GM19468 (cell line): ENCODE results near the gene C3.
"Not testable (repeated sequence)": the region's sequence is repeated elsewhere in the genome, so short reads cannot be mapped to it uniquely, and the experiment has no call there.

ENCODE experiments used
- ATAC-seq: cut with Tn5 transposase; IDR thresholded peaks from one replicate; pipeline ENCODE4 v1.9.1; 2021; ENCODE audit warnings: mild to moderate bottlenecking, moderate library complexity, moderate number of reproducible peaks; ENCODE audit not compliant: unreplicated experiment; ENCODE audit errors: extremely low read depth

Gene C3

DNA sequence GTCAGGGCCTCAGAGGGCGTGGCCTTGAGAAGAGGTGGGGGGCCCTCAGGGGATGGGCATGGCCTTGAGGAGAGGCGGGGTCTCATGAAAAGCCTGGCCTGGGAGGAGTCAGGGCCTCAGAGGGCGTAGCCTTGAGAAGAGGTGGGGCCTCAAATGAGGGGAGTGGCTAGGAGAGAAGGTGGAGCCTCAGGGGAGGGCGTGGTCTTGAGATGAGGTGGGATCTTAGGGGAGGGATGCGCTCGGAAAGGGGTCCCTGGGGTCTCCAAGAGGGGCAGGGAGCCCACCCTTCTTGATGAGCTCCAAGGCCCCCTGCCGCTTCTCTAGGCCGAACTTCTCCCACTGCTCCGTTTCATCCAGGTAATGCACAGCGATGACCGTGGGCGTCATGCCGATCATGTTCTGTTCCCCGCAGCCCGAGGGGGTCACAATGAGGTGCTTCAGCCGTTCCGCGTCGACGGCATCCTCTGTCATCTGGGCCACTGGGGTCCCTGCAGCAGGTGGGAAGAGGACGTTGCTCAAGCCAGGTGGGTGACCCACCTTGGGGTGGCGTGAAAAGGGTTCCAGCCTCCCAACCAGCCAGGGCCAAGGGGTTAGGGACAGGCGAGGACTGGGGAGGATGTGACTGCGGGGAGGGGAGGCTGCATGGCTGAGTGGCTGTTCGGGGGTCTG, 26.2 kb downstream of the C3 start:
- ATAC-seq, result no peak

DNA sequence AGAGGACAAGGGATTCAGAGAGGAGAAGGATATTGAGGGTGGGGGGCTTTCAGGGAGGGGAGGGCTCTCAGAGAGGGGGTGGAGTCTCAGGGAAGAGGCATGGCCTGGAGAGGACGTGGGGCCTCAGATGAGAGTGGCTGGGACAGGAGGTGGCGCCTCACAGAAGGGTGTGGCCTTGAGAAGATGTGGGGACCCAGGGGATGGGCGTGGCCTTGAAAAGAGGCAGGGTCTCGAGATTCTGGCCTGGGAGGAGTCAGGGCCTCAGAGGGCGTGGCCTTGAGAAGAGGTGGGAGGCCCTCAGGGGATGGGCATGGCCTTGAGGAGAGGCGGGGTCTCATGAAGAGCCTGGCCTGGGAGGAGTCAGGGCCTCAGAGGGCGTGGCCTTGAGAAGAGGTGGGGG, 26.8 kb downstream of the C3 start:
- ATAC-seq, result no peak

DNA sequence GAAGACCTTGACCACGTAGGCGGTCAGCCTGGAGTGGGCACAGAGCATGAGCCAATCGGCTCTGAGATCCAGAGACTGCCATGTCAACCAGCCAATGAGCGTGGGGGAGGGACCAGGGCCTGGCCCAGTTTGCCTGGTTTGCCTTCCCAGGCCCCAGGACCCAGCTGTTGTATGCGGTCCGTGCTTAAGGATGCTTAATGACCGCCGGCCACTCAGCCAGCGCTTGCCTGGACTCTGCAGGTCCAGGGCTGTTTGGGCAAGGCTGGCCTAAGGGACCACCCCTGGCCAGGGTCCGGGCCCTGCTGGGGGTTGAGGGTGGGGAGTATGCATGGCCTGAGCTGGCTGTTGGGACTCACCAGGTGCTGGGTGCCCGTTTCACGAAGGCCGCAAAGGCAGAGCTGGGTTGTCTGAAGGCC, 27.4 kb downstream of the C3 start:
- no peak for ATAC-seq

DNA sequence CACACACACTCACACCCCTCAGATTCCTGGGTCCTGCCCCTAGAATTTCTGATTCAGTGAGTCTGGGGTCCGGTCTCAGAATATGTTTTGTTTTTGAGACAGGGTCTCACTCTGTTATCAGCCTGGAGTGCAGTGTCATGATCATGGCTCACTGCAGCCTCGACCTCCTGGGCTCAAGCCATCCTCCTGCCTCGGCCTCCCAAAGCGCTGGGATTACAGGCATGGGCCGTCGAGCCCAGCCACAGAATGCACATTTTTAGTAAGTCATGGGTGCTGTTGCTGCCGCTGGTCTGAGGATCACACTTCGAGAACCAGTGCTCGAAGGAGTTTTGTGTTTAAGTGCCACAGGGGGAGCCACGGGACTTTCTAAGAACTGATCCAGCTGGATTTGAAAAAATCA, 28.4 kb downstream of the C3 start:
- ATAC-seq, result no peak

DNA sequence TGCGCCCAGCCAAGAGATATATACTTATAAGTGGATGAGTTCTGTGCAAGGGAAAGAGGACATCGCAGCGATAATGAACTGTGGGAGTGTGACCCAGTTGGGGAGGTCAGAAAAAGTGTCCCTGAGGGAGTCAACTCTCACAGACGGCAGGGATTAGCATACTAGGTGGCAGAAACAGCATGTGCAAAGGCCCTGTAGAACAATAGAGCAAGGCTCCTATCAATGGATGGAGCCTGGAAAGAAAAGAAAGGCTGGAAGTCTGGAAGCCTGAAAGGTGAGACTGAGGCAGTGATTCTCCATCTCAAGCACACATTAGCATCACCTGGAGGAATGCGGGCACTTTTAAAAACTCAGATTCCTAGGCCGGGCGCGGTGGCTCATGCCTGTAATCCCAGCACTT, 29.1 kb downstream of the C3 start:
- ATAC-seq, result no peak

DNA sequence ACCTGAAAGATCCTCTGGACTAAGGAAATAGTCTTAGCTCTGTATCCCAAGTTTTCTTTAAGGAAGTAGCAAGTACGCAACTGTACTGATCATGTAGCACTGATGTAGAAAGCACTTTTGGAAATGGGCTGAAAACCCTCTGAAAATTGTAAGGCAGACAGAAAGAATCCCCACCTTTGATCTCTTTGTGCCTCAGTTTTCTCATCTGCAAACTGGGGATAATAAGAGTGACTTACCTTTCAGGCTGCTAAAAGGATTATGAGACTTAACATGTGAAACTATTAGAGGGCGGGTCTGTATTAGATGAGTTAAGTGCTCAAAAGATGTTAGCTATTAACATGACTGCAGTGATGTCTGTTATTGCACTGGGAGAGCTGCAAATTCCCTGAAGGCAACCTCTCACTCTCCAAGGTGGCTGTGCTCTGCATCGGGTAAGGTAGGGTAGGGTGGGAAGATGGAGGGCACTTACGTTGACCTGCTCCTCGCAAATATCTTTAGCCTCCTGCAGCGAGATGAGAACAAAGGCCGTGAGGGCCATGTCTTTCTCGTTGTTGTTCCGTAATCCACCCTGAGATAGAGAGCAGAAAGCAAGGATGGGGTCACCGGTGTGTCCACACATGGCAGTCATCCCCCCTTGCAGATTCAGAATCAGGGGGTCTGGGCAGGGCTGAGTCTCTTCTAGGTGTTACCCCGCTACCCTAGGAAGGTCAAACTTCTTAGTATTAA, 30.1 kb downstream of the C3 start:
- ATAC-seq, result no peak

DNA sequence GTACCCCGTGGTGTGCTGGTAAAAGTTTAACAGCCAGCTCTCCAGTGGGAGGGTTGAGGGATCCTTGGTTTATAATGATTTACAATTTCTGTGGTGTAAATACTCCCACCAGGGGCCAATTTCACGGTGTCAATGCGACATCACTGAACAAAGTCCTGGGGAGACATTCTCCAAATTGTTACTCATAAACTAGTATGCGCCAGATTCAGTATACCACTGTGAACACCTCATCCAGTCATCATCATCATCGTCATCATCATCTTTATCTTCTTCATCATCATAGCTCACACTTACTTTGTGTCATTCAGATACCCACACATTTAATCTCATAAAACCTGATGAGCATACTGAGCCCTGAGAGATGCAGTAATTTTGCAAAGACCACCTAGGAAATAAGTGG, 33.3 kb downstream of the C3 start:
- no peak for ATAC-seq

DNA sequence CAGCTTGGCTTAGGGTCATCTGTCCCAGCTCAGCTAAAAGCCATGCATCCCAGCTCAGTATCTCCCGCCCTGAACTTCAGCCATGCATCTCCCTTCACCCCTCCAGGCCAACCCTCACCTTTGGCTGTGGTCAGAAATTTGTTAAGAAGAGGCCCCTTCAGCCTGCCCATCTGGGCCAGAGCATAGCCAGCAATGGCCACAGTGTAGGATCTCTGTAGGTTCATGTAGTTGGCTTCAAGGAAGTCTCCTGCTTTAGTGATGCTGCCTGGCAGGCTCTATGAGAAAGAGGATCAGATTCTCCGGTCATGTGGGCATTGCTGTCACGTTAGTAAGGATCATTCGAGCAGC, 33.8 kb downstream of the C3 start:
- no peak for ATAC-seq

DNA sequence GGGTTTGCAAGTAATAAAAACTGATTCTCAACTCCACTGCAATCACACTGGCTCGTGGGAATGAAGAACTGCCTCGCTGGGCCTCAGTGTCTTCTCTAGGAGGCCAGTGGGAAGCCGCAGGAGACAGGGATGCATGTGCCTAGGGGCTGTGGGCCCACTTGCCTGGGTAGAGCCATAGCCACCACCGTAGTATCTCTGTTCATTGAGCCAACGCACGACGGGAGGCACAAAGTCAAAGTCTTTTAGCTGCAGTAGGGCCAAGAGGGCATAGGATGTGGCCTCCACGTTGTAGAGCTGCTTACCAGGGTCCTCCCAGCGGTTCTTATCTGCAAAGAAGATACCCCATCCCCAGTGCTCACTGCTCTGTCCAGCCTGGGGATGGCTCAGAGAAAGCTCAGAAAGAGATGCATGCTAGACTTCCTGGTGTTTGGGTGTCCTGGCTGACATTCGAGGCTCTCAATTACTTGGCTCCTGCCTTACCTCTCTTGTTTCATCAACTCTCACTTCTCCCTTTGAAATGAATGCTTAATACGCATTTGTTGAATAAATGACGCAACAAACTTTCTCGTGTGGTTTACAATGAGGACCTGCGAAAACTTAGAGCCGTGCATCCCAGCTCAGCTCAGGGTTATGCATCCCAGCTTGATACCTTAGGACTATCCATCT, 34.4 kb downstream of the C3 start:
- no peak for ATAC-seq

DNA sequence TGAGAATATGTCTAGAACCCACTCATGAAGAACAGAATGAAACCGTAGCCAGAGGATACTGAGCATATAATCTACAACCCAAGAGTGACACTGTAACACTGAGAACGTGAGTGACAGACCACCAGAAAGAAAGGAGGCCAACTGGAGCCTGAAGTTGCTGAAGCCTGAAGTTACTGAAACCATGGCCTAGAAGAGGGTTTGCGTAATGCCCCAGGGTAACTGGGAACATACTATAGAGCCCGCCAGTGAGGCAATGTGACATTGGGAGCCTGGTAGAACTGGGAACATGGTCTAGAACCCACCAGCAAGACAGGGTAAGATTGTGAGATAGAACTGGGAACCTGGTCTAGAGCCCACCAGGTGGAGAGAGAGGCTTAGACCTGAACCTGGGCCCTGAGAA, 35.0 kb downstream of the C3 start:
- no peak for ATAC-seq

DNA sequence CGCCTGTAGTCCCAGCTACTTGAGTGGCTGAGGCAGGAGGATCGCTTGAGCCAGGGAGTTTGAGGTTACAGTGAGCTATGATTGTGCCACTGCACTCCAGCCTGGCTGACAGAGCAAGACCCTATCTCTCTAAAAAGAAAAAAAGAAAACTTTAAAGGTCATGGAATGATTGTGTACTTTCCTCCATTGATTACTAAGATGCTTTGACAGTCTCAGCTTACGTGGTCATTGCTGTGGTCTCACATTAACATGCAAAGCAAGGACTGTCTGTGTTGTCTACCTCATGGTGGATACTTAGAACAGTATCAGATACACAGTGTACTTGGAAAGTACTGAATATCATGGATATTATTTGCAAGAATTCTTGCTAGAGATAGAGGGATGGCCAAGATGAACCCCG, 36.5 kb downstream of the C3 start:
- ATAC-seq, result no peak

DNA sequence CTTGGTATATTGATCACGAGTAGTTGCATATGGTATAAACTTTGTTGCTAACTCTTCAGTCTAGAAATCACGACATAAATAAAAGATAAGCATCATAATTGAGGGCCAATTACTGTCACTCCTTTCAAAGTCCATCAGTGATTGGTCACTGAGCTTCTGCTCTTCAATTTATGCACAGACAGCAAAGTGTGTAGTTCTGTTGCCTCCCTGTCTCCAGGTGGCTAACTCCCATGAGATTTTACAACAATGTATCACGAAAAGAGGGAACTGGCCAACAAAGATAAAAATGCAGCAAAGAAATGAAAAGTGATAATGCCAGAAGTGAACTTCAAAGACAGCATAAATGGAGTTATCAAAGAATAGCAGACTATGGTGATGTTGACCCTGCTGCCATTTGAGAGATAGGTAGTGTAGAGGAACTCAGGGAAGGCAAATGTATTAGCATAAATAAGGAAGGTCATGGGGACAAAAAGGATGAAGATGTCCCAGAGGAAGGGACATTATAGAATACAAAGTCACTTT, 37.8 kb downstream of the C3 start:
- ATAC-seq, result no peak

DNA sequence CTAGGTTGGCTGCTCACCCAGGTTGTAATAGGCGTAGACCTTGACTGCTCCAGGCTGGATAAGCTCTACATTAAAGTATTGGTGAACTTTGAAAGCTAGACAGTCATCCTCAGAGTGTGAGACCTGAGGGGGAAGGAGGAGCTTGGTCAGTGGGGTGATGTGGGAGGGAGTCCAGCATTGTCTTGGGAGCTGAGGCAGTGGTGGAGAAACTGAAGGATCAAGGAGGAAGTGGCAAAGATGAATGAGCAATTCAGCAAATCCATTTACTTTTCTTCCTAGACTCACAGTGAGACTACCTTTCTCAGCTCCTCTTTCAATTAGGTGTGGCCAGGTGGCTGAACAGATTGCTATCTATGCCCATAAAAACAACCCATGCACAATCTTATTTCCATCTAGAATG, 40.3 kb downstream of the C3 start:
- ATAC-seq, result no peak

DNA sequence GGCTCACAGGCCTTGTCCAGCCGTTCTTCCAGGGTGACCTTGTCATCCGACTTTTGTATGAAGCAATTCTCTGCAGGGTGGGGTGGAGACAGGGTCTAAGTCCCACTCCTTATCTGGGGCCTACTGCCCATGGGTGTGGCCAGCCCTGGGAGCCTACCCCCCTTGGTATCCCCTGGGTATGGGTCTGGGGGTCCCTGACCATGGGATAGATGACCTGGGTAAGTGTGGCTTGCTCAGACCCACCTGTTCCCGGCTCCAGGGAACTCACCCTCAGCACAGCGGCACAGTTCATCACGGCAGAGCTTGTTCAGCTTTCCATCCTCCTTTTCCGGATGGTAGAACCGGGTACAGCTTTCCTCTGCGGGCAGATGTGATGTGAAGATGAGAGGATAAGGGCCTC, 41.3 kb downstream of the C3 start:
- ATAC-seq, result no peak

DNA sequence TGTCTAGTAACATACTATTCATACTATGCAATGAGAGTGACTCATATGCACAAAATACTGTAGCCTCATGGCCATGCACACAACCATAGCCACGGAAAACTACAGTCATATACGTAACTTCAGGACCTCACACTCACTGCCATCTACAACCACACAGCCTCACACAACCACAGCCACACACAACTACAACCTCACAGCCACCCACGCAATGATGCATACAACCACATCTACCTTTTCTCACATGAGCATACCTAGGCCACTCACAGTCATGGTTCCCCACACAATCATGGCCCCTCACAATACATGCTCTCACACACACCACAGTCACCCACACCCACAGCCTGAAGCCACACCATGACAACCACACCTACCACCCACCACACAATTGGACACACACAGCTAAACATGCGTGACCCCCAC, 41.8 kb downstream of the C3 start:
- no peak for ATAC-seq

DNA sequence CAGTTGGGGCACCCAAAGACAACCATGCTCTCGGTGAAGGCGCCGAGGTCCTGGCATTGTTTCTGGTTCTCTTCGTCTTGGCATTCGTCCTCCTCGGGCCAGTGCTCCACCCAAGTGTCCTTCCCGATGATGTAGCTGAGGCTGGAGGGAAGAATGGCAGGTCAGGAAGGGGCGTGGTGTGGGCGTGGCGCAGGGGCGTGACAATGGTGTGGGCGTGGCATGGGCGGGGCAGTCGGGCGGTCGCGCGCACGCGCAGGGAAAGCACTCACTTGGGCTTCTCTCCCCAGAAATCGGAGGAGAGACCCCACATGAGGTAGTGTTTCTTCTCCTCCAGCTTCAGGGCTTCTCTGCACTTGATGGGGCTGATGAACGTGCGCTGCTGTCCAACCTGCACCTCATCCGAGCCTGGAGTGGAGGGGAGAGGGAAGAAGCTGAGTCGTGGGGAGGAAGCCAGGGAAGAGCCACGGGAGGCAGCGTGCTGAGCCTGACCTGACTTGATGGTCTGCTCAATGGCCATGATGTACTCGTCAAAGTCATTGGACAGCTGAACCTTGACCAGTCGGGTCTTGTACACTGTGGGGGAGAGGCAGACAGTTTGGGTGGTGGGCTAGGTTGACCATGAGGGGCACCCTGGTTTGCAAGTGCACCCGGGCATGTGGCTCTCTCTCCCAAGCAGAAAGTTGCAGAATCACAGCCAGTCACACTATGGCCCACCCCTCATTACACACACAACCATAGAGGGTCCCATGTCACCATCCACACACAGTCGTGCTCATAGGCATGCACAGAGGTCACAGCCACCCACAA, 42.4 kb downstream of the C3 start:
- ATAC-seq, result no peak

DNA sequence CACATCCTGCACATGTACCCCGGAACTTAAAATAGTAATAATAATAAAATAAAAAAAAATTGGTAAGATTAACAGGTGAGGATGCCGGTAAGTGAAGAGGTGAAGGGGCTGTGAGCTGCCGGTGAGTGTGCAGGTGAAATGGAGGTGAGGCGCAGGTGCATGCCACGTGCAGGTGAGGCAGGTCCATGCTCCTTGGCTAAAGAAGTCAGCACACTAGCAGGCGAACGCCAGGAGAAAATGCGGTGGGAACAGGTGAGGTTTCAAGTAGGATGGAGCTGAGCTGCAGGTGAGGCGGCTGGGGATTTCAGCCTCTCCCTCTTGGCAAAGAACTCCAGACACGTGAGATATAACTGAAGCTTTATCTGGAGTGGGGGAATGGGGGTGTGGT, 43.0 kb downstream of the C3 start:
- no peak for ATAC-seq

DNA sequence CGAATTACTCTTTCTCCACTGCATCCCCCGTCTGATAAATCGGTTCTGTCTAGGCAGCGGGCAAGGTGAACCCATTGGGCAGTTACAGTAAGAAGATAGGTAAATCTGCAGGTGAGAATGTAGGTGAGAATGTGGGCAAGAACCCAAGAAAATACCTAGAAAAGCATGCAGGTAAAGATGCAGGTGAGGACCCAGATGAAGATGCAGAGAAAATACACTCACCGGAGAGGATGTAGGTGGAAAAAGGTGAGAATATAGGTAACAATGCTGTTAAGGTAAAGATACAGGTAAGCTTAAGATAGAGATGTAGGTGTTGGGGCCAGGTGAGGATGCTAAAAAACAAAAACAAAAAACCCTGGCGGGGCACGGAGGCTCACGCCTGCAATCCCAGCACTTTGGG, 44.2 kb downstream of the C3 start:
- no peak for ATAC-seq

DNA sequence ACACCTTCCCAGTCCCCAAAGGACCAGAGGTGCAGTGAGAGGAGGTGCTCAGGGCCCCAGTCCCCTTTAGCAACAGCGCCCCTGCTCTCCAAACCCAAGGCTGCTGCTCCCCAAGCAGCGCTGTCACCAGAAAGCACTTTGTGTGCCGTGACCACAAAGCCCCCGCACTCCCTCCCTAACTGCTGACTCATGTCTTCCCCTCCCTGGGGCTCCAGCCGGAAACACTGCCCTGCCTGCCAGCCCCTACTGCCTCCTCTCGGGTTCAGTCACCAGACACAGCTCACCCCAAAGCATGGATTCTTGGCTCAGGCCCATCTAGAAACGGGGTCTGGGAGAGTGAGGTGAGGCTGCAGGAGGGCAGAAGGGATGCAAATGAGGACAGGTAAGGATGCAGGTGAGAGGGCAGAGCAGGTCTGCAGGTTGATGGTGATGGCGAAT, 45.6 kb downstream of the C3 start:
- ATAC-seq, result no peak

DNA sequence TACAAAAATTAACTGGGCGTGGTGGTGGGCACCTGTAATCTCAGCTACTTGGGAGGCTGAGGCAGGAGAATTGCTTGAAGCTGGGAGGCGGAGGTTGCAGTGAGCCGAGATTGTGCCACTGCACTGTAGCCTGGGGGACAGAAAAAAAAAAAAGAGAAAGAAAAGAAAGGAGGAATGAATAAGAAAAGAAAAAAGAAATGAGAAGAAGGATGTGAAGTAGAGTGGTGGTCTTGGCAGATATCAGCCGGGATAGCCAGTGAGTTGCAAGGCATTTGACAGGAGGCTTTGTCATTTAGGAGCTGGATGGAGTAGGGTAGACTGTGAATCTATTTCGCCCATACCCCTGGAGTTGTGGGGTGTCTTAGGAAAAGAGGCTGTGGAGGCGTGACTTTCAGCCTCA, 46.0 kb downstream of the C3 start:
- ATAC-seq, result not testable (repeated sequence)
